ENCODE data around the gene PDGFD.

PDGFD gene

DNA sequence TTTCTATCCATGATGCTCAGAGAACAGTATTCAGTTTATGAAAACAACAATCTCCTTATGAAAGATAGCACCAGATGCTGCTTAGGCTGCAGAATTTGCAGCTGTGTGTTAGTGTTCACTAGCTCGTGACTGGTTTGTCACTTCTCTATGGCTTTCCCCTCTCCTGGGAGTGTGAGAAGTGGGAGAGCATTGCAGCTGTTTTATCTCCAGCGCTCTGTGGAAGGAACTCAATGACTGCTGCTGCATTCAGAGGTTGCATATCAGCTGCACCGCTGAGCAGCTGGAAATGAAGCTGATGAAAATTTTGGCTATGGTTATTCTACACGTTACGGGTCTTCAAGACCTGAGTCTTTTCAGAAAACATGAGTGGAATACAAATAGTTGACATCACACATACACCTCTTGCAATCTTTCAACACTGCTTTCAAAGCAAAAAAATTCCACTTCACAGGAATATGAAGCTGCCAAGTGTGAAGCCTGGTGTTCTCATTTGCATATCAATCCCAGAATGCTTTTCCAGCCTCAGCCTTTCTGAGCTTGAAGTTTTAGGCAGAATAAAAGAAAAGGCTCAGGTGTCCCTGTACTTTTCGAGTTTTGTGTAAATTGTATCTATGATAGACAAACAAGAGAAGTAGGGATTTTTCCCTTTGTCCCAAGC lies 276.8 kb downstream of the PDGFD start:
- TF ChIP-seq, protein P1, sequence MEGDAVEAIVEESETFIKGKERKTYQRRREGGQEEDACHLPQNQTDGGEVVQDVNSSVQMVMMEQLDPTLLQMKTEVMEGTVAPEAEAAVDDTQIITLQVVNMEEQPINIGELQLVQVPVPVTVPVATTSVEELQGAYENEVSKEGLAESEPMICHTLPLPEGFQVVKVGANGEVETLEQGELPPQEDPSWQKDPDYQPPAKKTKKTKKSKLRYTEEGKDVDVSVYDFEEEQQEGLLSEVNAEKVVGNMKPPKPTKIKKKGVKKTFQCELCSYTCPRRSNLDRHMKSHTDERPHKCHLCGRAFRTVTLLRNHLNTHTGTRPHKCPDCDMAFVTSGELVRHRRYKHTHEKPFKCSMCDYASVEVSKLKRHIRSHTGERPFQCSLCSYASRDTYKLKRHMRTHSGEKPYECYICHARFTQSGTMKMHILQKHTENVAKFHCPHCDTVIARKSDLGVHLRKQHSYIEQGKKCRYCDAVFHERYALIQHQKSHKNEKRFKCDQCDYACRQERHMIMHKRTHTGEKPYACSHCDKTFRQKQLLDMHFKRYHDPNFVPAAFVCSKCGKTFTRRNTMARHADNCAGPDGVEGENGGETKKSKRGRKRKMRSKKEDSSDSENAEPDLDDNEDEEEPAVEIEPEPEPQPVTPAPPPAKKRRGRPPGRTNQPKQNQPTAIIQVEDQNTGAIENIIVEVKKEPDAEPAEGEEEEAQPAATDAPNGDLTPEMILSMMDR (IDR thresholded peaks at IDR 0.05) = no peak
- Mint-ChIP-seq H3K4me3 (no peak overlapping the region), H3K4me1 (no peaks in the 10 kb centered on the region), H3K27ac (no peak overlapping the region), H3K27me3 (ENCODE audit: low read depth, poor library complexity) (no peaks in the 10 kb centered on the region), H3K9me3 (peaks cover 10% of the 10 kb centered on the region), H3K36me3 (ENCODE audit: low read depth) (no peaks in the 10 kb centered on the region)
- no peak for DNase-seq

DNA sequence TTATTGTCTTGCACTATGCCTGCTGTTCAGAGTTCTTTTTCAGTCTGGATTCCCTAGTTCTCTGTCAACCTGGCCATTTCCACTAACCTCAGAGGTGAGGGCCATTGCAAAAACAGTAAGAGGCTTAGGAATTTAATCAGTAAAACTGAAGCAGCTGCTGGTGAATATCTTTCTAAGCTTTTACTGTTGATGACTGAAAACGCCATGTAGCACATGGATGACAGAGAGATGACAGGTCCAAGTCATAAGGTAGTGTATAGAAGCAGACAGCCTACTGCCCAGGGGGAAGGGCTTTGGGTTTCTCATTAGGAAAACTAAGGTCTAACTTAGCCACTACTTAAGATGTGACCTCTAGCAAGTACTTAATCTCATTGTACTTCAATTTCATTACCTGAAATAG lies 280.1 kb downstream of the PDGFD start:
- no peak for DNase-seq
- H3K4me3 Mint-ChIP-seq = no peak overlapping the region
- H3K36me3 Mint-ChIP-seq (ENCODE audit: low read depth) = no peaks in the 10 kb centered on the region
- H3K27ac Mint-ChIP-seq = no peak overlapping the region
- TF ChIP-seq, protein P1 (IDR thresholded peaks at IDR 0.05) = no peak
- no peaks in the 10 kb centered on the region for H3K9me3 Mint-ChIP-seq
- H3K27me3 Mint-ChIP-seq (ENCODE audit: low read depth, poor library complexity) = no peaks in the 10 kb centered on the region
- H3K4me1 Mint-ChIP-seq = no peaks in the 10 kb centered on the region

DNA sequence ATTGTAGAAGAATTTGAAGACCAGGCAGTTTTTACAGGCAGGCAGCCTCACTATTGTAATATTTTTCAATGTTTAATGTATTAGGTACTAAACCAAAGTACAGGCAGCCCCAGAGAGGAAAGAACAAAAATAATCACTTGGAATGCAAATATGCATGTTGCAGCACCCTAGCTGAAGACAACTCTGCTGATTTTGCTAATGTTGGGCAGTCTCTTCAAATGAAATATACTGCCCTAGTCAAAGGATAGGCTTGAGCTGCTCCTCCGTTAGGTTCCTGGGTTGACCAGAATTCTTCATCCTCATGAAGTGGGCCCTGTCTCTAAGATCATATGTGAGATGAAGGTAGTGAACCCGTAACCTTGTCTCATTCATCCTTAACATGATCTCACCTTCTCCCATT lies 280.7 kb downstream of the PDGFD start:
- TF ChIP-seq, protein P1 (IDR thresholded peaks at IDR 0.05) = no peak
- no peaks in the 10 kb centered on the region for H3K4me1 Mint-ChIP-seq
- no peaks in the 10 kb centered on the region for H3K27me3 Mint-ChIP-seq (ENCODE audit: low read depth, poor library complexity)
- DNase-seq = no peak
- no peaks in the 10 kb centered on the region for H3K9me3 Mint-ChIP-seq
- no peaks in the 10 kb centered on the region for H3K36me3 Mint-ChIP-seq (ENCODE audit: low read depth)
- no peak overlapping the region for H3K4me3 Mint-ChIP-seq
- H3K27ac Mint-ChIP-seq = no peak overlapping the region

DNA sequence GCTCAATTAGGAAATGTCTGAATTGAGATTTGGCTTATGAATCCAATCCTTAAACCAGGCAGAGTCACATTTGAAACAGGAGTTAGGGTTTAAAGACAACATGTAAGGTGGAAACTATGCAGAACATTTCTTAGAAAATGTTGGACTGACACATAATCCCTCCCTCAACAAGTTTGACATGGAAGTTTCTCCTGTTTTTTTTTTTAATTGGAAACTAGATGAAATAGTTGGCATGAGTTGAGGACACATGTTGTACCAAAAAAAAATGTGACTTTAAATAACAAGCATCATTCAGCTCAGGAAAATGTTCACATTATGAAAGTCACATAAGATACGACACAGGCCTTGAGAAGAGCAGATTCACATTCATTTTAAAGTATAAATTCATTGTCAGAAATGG lies 282.4 kb downstream of the PDGFD start:
- TF ChIP-seq, protein P1 (IDR thresholded peaks at IDR 0.05) = no peak
- no peak overlapping the region for H3K4me3 Mint-ChIP-seq
- no peaks in the 10 kb centered on the region for H3K36me3 Mint-ChIP-seq (ENCODE audit: low read depth)
- H3K27ac Mint-ChIP-seq = no peak overlapping the region
- DNase-seq = no peak
- no peaks in the 10 kb centered on the region for H3K9me3 Mint-ChIP-seq
- no peaks in the 10 kb centered on the region for H3K4me1 Mint-ChIP-seq
- H3K27me3 Mint-ChIP-seq (ENCODE audit: low read depth, poor library complexity) = no peaks in the 10 kb centered on the region

DNA sequence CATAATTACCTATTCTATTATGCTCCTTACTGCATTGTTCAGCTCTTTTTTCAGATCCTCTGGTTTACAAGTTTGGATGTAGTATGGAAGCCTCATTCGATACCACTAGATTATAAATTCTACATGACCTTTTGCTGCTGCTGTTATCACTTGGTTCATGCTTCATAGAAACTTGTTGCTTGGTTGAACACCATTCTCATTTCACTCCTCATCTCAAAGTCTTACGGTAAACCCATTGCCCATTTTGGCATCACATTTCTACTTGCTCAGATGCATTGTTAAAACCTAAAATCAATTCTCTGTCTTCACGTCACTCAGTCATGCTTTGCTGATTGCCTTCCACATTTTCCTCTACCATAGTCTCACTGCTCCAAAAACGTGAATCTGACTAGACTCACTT lies 283.0 kb downstream of the PDGFD start:
- Mint-ChIP-seq H3K4me1 (no peaks in the 10 kb centered on the region), H3K9me3 (no peaks in the 10 kb centered on the region), H3K4me3 (no peak overlapping the region), H3K27ac (no peak overlapping the region), H3K36me3 (ENCODE audit: low read depth) (no peaks in the 10 kb centered on the region), H3K27me3 (ENCODE audit: low read depth, poor library complexity) (no peaks in the 10 kb centered on the region)
- no peak for DNase-seq
- TF ChIP-seq, protein P1 (IDR thresholded peaks at IDR 0.05) = no peak

DNA sequence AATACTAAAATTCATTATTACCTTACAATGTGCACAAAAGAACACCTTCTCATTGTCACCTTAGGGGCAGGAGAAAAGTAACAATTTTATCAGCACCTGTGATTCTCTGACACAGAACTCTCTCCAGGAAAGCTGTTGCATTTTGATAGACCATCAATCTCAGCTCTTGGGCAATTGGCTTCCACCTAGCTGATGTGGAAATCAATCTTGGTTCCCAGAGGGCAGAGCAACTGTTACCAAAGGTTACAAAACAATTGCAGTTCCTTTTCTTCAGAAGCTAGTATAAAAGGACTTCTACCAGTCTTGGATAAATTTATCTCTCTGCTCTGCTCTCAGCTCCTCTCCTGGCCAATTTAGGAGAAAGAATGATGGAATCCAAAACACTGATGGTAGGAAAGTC lies 285.3 kb downstream of the PDGFD start:
- Mint-ChIP-seq H3K36me3 (ENCODE audit: low read depth) (no peaks in the 10 kb centered on the region), H3K9me3 (no peaks in the 10 kb centered on the region), H3K4me1 (no peaks in the 10 kb centered on the region), H3K27ac (no peak overlapping the region), H3K4me3 (no peak overlapping the region), H3K27me3 (ENCODE audit: low read depth, poor library complexity) (no peaks in the 10 kb centered on the region)
- TF ChIP-seq, protein P1 (IDR thresholded peaks at IDR 0.05) = no peak
- no peak for DNase-seq
